WTC11 (cell line): ENCODE measurements around the gene H1-8.

Experiments used
- ETV6 ChIP-seq: sonication (generic); formaldehyde crosslinking; IDR thresholded peaks from 2 replicates; pipeline ENCODE4 v1.8.1; 2022; ENCODE audit warnings: mild to moderate bottlenecking, missing genetic modification reagents
- FOXJ3 ChIP-seq: sonication (generic); formaldehyde crosslinking; IDR thresholded peaks from 2 replicates; pipeline ENCODE4 v1.9.0; 2021; ENCODE audit warnings: missing genetic modification reagents, mild to moderate bottlenecking, borderline replicate concordance
- JUN ChIP-seq: sonication (generic); formaldehyde crosslinking; IDR thresholded peaks from 2 replicates; pipeline ENCODE4 v1.8.0; 2023; ENCODE audit warnings: mild to moderate bottlenecking, missing genetic modification reagents
- TEAD4 ChIP-seq: sonication (generic); formaldehyde crosslinking; IDR thresholded peaks from 2 replicates; pipeline ENCODE4 v1.8.0; 2022; ENCODE audit warnings: mild to moderate bottlenecking, missing genetic modification reagents
- TF ChIP-seq, protein P1 (sequence below): sonication (generic); formaldehyde crosslinking; IDR thresholded peaks from 2 replicates; pipeline ENCODE4 v1.8.1; 2023; ENCODE audit warnings: mild to moderate bottlenecking, missing genetic modification reagents, moderate library complexity
- TF ChIP-seq, protein P2 (sequence below): sonication (generic); formaldehyde crosslinking; IDR thresholded peaks from 2 replicates; pipeline ENCODE4 v1.8.1; 2022; ENCODE audit warnings: mild to moderate bottlenecking, missing genetic modification reagents, moderate library complexity, borderline replicate concordance
- TF ChIP-seq, protein P3 (sequence below): fragments of 200-600 bp; IDR thresholded peaks from 2 replicates; pipeline ENCODE4 v1.8.0; 2022; ENCODE audit warnings: antibody characterized with exemption

DNA sequence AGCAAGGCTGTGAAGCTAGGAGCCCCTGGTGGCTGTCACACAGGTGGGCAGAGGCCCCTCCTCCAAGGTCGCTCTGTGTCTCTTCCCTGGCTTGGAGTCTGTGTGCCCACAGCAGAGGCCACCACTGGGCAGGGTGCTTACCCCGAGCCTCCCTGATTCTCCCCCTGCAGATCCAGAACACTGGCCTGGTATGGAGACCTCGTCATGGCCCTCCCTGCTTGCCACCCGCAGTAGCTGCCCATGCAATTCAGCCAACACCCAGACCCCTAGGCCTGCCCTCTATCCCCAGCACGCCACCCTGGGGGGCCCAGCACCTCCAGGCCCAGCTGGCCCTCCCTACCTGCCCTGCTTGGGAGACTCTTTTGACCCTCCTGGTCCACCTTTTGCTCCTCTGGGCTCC, 20.0 kb upstream of the H1-8 start:
- TF ChIP-seq, protein P1, sequence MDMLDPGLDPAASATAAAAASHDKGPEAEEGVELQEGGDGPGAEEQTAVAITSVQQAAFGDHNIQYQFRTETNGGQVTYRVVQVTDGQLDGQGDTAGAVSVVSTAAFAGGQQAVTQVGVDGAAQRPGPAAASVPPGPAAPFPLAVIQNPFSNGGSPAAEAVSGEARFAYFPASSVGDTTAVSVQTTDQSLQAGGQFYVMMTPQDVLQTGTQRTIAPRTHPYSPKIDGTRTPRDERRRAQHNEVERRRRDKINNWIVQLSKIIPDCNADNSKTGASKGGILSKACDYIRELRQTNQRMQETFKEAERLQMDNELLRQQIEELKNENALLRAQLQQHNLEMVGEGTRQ (CRISPR knock-in tag) = no peak
- TF ChIP-seq, protein P2, sequence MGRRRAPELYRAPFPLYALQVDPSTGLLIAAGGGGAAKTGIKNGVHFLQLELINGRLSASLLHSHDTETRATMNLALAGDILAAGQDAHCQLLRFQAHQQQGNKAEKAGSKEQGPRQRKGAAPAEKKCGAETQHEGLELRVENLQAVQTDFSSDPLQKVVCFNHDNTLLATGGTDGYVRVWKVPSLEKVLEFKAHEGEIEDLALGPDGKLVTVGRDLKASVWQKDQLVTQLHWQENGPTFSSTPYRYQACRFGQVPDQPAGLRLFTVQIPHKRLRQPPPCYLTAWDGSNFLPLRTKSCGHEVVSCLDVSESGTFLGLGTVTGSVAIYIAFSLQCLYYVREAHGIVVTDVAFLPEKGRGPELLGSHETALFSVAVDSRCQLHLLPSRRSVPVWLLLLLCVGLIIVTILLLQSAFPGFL (CRISPR knock-in tag) = no peak
- TF ChIP-seq, protein P3, sequence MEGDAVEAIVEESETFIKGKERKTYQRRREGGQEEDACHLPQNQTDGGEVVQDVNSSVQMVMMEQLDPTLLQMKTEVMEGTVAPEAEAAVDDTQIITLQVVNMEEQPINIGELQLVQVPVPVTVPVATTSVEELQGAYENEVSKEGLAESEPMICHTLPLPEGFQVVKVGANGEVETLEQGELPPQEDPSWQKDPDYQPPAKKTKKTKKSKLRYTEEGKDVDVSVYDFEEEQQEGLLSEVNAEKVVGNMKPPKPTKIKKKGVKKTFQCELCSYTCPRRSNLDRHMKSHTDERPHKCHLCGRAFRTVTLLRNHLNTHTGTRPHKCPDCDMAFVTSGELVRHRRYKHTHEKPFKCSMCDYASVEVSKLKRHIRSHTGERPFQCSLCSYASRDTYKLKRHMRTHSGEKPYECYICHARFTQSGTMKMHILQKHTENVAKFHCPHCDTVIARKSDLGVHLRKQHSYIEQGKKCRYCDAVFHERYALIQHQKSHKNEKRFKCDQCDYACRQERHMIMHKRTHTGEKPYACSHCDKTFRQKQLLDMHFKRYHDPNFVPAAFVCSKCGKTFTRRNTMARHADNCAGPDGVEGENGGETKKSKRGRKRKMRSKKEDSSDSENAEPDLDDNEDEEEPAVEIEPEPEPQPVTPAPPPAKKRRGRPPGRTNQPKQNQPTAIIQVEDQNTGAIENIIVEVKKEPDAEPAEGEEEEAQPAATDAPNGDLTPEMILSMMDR = no peak
- no peak for TF ChIP-seq JUN (CRISPR knock-in tag)
- TF ChIP-seq TEAD4 (CRISPR knock-in tag) = no peak
- no peak for TF ChIP-seq ETV6 (CRISPR knock-in tag)
- TF ChIP-seq FOXJ3 (CRISPR knock-in tag) = no peak
